Right lobe of liver (tissue), 4 donors: Measurements from ENCODE around the gene ASPDH.

ENCODE experiments used
- POLR2A ChIP-seq: fragments of 450-650 bp; IDR thresholded peaks from one replicate; pipeline ENCODE4 v1.6.1; 2017; ENCODE audit warnings: antibody characterized with exemption, mild to moderate bottlenecking
- TF ChIP-seq, protein P1 (sequence below), 4 donors: fragments of 200-600 bp in 3 of 4; fragments of 450-650 bp in 1 of 4; IDR thresholded peaks; one replicate each; pipeline versions ENCODE4 v1.5.1 to v1.8.0; 2016 to 2022; ENCODE audit warnings: antibody characterized with exemption in 4 of 4, mild to moderate bottlenecking in 2 of 4
- donor health status: DM: no; HTN: no; CAD: no.
- donor health status: DM: no; HTN: no; CAD: no.
- donor health status: DM: no; HTN: yes; CAD: no.

DNA sequence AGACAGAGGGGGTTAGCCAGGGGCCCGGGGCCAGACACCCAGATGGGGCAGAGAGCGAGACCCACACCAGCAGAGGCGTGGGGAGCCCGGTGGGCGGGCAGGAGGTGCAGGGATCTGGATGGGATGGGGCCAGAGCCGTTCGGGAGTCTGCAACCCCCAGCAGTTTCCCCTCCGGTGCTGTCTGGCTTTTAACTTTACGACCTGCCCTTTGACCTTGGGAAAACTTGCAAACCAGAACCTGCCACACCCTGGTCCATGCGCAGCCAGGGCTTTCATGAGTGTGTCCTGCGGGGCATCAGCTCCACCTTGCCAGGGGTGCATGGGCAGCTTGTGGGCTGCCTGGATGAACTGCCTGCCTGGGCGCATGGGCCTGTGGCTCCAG is 12.5 kb downstream of the ASPDH start:
- TF ChIP-seq, protein P1, sequence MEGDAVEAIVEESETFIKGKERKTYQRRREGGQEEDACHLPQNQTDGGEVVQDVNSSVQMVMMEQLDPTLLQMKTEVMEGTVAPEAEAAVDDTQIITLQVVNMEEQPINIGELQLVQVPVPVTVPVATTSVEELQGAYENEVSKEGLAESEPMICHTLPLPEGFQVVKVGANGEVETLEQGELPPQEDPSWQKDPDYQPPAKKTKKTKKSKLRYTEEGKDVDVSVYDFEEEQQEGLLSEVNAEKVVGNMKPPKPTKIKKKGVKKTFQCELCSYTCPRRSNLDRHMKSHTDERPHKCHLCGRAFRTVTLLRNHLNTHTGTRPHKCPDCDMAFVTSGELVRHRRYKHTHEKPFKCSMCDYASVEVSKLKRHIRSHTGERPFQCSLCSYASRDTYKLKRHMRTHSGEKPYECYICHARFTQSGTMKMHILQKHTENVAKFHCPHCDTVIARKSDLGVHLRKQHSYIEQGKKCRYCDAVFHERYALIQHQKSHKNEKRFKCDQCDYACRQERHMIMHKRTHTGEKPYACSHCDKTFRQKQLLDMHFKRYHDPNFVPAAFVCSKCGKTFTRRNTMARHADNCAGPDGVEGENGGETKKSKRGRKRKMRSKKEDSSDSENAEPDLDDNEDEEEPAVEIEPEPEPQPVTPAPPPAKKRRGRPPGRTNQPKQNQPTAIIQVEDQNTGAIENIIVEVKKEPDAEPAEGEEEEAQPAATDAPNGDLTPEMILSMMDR (IDR thresholded peaks at IDR 0.05), result no peak
- no peak for TF ChIP-seq POLR2A
